Measurements from ENCODE around the gene GSTP1. TPM values are rescaled to one million over a fixed set of nuclear protein-coding genes. Genes with fewer than 3 reads are reported as not detected.

The GSTP1 gene
- total and polyA plus RNA-seq, 2 of the 8 experiments (the other 6 are each of a cell fraction or from before 2014, with no cell fraction given): 1,454 to 3,329 TPM

DNA sequence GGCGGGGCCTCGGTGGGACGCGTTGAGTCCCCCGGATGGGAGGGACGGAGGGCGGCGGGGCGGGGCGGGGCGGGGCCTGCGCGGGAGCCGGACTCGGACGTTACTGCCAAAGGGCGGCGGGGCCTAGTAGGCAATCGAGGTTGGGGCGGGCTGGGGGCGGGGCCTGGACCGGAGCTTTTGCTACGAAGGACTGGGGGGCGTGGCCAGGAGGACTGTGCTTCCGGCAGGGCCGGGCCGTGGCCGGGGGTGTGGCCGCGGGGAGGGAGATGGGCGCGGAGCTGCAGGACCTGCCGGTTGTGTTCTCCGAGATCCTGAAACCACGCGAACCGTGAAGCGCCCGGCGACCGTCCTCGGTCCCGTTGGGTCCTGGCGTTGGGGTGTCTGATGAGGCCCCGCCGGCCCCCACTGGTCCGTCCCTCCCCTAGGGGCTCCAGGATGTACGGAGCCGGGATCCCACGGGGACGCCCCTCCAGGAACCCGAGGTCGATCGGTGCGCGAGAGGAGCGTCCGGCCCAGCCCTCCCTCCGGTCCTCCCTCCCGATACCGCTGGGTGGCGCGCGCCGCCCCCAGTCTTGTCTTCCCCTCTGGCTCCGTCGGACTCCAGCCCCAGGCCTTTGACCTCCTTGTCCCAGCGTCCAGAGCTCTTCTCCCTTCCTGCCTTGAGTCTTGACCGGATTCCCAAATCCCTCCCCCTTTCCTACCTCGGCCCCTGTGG is 46.8 kb downstream of the GSTP1 start (continued):
- peak; percentile 26; the same call in 1 of the 2 replicates for TF ChIP-seq TBP (IDR thresholded peaks at IDR 0.05; ENCODE audit: low read depth, low read length)
- no peak for TF ChIP-seq SIRT6 (IDR thresholded peaks at IDR 0.05; ENCODE audit: low read length)
- TF ChIP-seq RFX5 (IDR thresholded peaks at IDR 0.05; ENCODE audit: borderline replicate concordance, low read depth, low read length): no peak
- TF ChIP-seq CHD2 (IDR thresholded peaks at IDR 0.05; ENCODE audit: low read length): 0 out of 2 replicates have a peak, but pooled peaks have one; percentile 9
- TF ChIP-seq KDM5A (IDR thresholded peaks at IDR 0.05; ENCODE audit: low read length): no peak
- peak; percentile 76 for TF ChIP-seq POLR2AphosphoS5 (IDR thresholded peaks at IDR 0.05; ENCODE audit: low read depth, low read length)
- TF ChIP-seq HDAC2 (IDR thresholded peaks at IDR 0.05; ENCODE audit: borderline replicate concordance in 1 of 2, low read depth in 2 of 2, low read length in 2 of 2): no peak
- TF ChIP-seq, protein P1, sequence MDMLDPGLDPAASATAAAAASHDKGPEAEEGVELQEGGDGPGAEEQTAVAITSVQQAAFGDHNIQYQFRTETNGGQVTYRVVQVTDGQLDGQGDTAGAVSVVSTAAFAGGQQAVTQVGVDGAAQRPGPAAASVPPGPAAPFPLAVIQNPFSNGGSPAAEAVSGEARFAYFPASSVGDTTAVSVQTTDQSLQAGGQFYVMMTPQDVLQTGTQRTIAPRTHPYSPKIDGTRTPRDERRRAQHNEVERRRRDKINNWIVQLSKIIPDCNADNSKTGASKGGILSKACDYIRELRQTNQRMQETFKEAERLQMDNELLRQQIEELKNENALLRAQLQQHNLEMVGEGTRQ (IDR thresholded peaks at IDR 0.05; ENCODE audit: low read length): no peak
- TF ChIP-seq SIX5 (IDR thresholded peaks at IDR 0.05; ENCODE audit: low read depth, low read length): no peak
- no peak for TF ChIP-seq SP2 (IDR thresholded peaks at IDR 0.05; ENCODE audit: low read length)
- no peak for TF ChIP-seq SUZ12 (IDR thresholded peaks at IDR 0.05; ENCODE audit: low read length)
- TF ChIP-seq CREB1 (IDR thresholded peaks at IDR 0.05): peak; percentile 34
- peak; percentile 60 to 70 for TF ChIP-seq RAD21 (IDR thresholded peaks at IDR 0.05 in 1 of 2, conservative IDR thresholded peaks at IDR 0.05 in 1 of 2; ENCODE audit: low read depth in 2 of 2, low read length in 2 of 2)
- peak; percentile 78 for TF ChIP-seq PHF8 (conservative IDR thresholded peaks at IDR 0.05; ENCODE audit: low read depth, low read length)
- TF ChIP-seq, protein P2, sequence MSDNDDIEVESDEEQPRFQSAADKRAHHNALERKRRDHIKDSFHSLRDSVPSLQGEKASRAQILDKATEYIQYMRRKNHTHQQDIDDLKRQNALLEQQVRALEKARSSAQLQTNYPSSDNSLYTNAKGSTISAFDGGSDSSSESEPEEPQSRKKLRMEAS (IDR thresholded peaks at IDR 0.05): peak; percentile 8; the same call in 1 of the 2 replicates
- no peak for TF ChIP-seq JUN (IDR thresholded peaks at IDR 0.05; ENCODE audit: low read depth, low read length)
- no peak for TF ChIP-seq CHD1 (IDR thresholded peaks at IDR 0.05; ENCODE audit: low read depth, low read length)
- TF ChIP-seq RBBP5 (IDR thresholded peaks at IDR 0.05; ENCODE audit: borderline replicate concordance, low read depth, low read length): peak; percentile 64; the same call in 1 of the 2 replicates
- TF ChIP-seq GABPA (IDR thresholded peaks at IDR 0.05; ENCODE audit: borderline replicate concordance, insufficient read depth, low read length): peak; percentile 14; the same call in 1 of the 2 replicates
